Esophagus muscularis mucosa (tissue), 3 donors: Measurements from ENCODE around the gene MPI.

Source experiments
- CTCF ChIP-seq, 3 experiments: fragments of 200-600 bp in 2 of 3; fragments of 450-650 bp in 1 of 3; sonication (generic) in 2 of 3; IDR thresholded peaks; one replicate each; pipeline ENCODE4 v1.5.1; 2017 to 2019; ENCODE audit warnings: antibody characterized with exemption in 3 of 3, mild to moderate bottlenecking in 2 of 3, moderate library complexity in 1 of 3
- POLR2A ChIP-seq: fragments of 450-650 bp; IDR thresholded peaks from one replicate; pipeline ENCODE4 v1.6.1; 2017; ENCODE audit warnings: antibody characterized with exemption, moderate library complexity, mild to moderate bottlenecking, low read depth
- POLR2AphosphoS5 ChIP-seq, 2 donors: sonication (generic); formaldehyde crosslinking; IDR thresholded peaks; one replicate each; pipeline ENCODE4 v1.6.1; 2017; ENCODE audit warnings: antibody characterized with exemption in 2 of 2

- TF ChIP-seq POLR2A, result no peak
- no peak for TF ChIP-seq CTCF (IDR thresholded peaks at IDR 0.05)
- no peak for TF ChIP-seq POLR2AphosphoS5 (IDR thresholded peaks at IDR 0.05)
Measured at GRCh38 chr15:74891469-74891868, 1.6 kb downstream of the MPI start.
